H1 (cell line): Measurements from ENCODE around the gene MRPS24. TPM values are rescaled to one million over a fixed set of nuclear protein-coding genes. Genes with fewer than 3 reads are reported as not detected.

Experiments used
- ATF3 ChIP-seq: IDR thresholded peaks from 2 replicates; pipeline ENCODE4 v1.6.1; 2011; ENCODE audit warnings: low read depth, mild to moderate bottlenecking, low read length; ENCODE audit not compliant: insufficient read depth
- CHD7 ChIP-seq: fragments of 300-600 bp; sonication (generic); IDR thresholded peaks from 2 replicates; pipeline ENCODE4 v1.7.1; 2012; ENCODE audit warnings: low read length, moderate library complexity, mild to moderate bottlenecking, inconsistent platforms; ENCODE audit not compliant: insufficient replicate concordance
- CREB1 ChIP-seq: IDR thresholded peaks from 2 replicates; pipeline ENCODE4 v1.6.1; 2012; ENCODE audit warnings: inconsistent platforms
- E2F6 ChIP-seq: IDR thresholded peaks from 2 replicates; pipeline ENCODE4 v1.6.1; 2012; ENCODE audit warnings: inconsistent platforms
- GABPA ChIP-seq: IDR thresholded peaks from 2 replicates; pipeline ENCODE4 v1.6.1; 2011; ENCODE audit warnings: mild to moderate bottlenecking, low read length, moderate library complexity, borderline replicate concordance; ENCODE audit not compliant: insufficient read depth
- NANOG ChIP-seq: IDR thresholded peaks from 2 replicates; pipeline ENCODE4 v1.6.1; 2011; ENCODE audit warnings: low read length, low read depth, mild to moderate bottlenecking, inconsistent platforms; ENCODE audit not compliant: insufficient read depth, poor library complexity, severe bottlenecking
- POLR2A ChIP-seq, 2 experiments: IDR thresholded peaks; 1 replicate in 1 of 2; 2 replicates in 1 of 2; pipeline ENCODE4 v1.6.1; 2011; ENCODE audit warnings: low read depth in 2 of 2, low read length in 2 of 2, mild to moderate bottlenecking in 2 of 2; ENCODE audit errors: control extremely low read depth in 1 of 2
- SRF ChIP-seq: IDR thresholded peaks from 2 replicates; pipeline ENCODE4 v1.6.1; 2011; ENCODE audit warnings: mild to moderate bottlenecking, low read depth, low read length, moderate library complexity
- TAF1 ChIP-seq: IDR thresholded peaks from 2 replicates; pipeline ENCODE4 v1.6.1; 2011; ENCODE audit warnings: mild to moderate bottlenecking, low read depth, low read length
- YY1 ChIP-seq: IDR thresholded peaks from 2 replicates; pipeline ENCODE4 v1.6.1; 2011; ENCODE audit warnings: low read depth, mild to moderate bottlenecking, low read length
- polyA plus RNA-seq, 7 experiments: library from polyadenylated mRNA; depleted of rRNA in 3 of 7; stranded (reverse) in 5 of 7; unstranded in 2 of 7; fragments of >200 nt in 5 of 7; fragments of 200-250 nt in 2 of 7; gene quantifications; 1 replicate in 5 of 7; 2 replicates in 1 of 7; 4 replicates in 1 of 7; pipeline versions ENCODE4 v1.2.1 to v1.2.3, GENCODE V29; 2011 to 2013; ENCODE audit warnings: missing spikeins in 2 of 7, mixed read lengths in 2 of 7
- total RNA-seq: library from RNA; stranded (reverse); fragmentation: NEBNext Ultra II Directional; extraction: Animal tissue kit (Norgen Biotek cat#: 25700); gene quantifications from 2 replicates; pipeline ENCODE4 v1.2.1, GENCODE V29; 2021

MRPS24 gene
- total and polyA plus RNA-seq, 2 of the 8 experiments (the other 6 are each of a cell fraction or from before 2014, with no cell fraction given), result 133 to 347 TPM

- TF ChIP-seq CHD7, result no peak
- no peak for TF ChIP-seq TAF1
- no peak for TF ChIP-seq CREB1
- no peak for TF ChIP-seq GABPA
- TF ChIP-seq E2F6, result no peak
- no peak for TF ChIP-seq POLR2A (IDR thresholded peaks at IDR 0.05; ENCODE audit: control extremely low read depth in 1 of 2, low read depth in 2 of 2, low read length in 2 of 2)
- TF ChIP-seq SRF, result no peak
- no peak for TF ChIP-seq ATF3
- TF ChIP-seq NANOG, result no peak
- TF ChIP-seq YY1, result no peak
Observed at GRCh38 chr7:43825391-43825808, 43.9 kb downstream of the MRPS24 start (continued).
